Activated CD8-positive, alpha-beta memory T cell treated with anti-CD3 and anti-CD28 coated beads for 36 hours (primary cell): Measurements from ENCODE around the gene MPC2. TPM values are rescaled to one million over a fixed set of nuclear protein-coding genes. Genes with fewer than 3 reads are reported as not detected.
"Not testable (repeated sequence)": the region's sequence is repeated elsewhere in the genome, so short reads cannot be mapped to it uniquely, and the experiment has no call there.

ENCODE experiments used
- CTCF ChIA-PET: fragments of 350-600 bp; sonication (Branson Sonifier 250); formaldehyde crosslinking; loops from one replicate; lab custom pipeline; 2021; ENCODE audit warnings: antibody characterized with exemption; lab: Charles Lee
- POLR2A ChIA-PET: fragments of 350-600 bp; sonication (Branson Sonifier 250); formaldehyde crosslinking; loops from one replicate; lab custom pipeline; 2021; ENCODE audit warnings: antibody characterized with exemption; lab: Charles Lee
- total RNA-seq, 2 experiments: library from RNA; stranded (reverse); gene quantifications; one replicate each; pipeline ENCODE4 v1.2.3, GENCODE V29; 2021

MPC2 gene
- total RNA-seq, 2 experiments from 2014 or later: 54.4 to 56.0 TPM

- ChIA-PET POLR2A (no interaction called here), CTCF (no interaction called here)
Observed at GRCh38 chr1:167913895-167914496, 22.9 kb downstream of the MPC2 start, which contains the start of gene ADCY10. ADCY10 (minus strand) TSS chr1:167914134; CDS start chr1:167905140, 8,994 bp downstream.

GRCh38 chr1:167912294-167912693 lies 24.6 kb downstream of the MPC2 start:
- ChIA-PET POLR2A (no interaction called here), CTCF (interaction anchor here (1.1 kb wide), 1 partner anchor 78 kb away, joined by 3 read pairs; no protein-coding TSS in a partner anchor)

- CTCF ChIA-PET: no interaction called here
- POLR2A ChIA-PET: no interaction called here
Observed at GRCh38 chr1:167911413-167911812, 25.5 kb downstream of the MPC2 start.

- ChIA-PET CTCF (no interaction called here), POLR2A (no interaction called here)
Observed at GRCh38 chr1:167910530-167910929, 26.3 kb downstream of the MPC2 start.

- CTCF ChIA-PET: no interaction called here
- POLR2A ChIA-PET: no interaction called here
Observed at GRCh38 chr1:167909691-167910180, 27.1 kb downstream of the MPC2 start.

- ChIA-PET CTCF (no interaction called here), POLR2A (no interaction called here)
Observed at GRCh38 chr1:167905671-167906070, 31.2 kb downstream of the MPC2 start.

- POLR2A ChIA-PET: no interaction called here
- CTCF ChIA-PET: no interaction called here
Observed at GRCh38 chr1:167905182-167905581, 31.7 kb downstream of the MPC2 start.

GRCh38 chr1:167904652-167905130 lies 32.2 kb downstream of the MPC2 start:
- POLR2A ChIA-PET: no interaction called here
- CTCF ChIA-PET: no interaction called here

GRCh38 chr1:167900907-167901306 lies 36.0 kb downstream of the MPC2 start:
- ChIA-PET CTCF (interaction anchor here (0.5 kb wide), 1 partner anchor 167 kb away, joined by 3 read pairs; no protein-coding TSS in a partner anchor), POLR2A (no interaction called here)

GRCh38 chr1:167899253-167899681 lies 37.6 kb downstream of the MPC2 start:
- POLR2A ChIA-PET: no interaction called here
- CTCF ChIA-PET: no interaction called here

GRCh38 chr1:167898578-167899222 lies 38.2 kb downstream of the MPC2 start:
- CTCF ChIA-PET: no interaction called here
- POLR2A ChIA-PET: no interaction called here

- ChIA-PET CTCF (no interaction called here), POLR2A (no interaction called here)
Observed at GRCh38 chr1:167893798-167894197, 43.1 kb downstream of the MPC2 start.

- CTCF ChIA-PET: no interaction called here
- POLR2A ChIA-PET: no interaction called here
Observed at GRCh38 chr1:167890400-167890799, 46.5 kb downstream of the MPC2 start.

- POLR2A ChIA-PET, CTCF ChIA-PET: not testable (repeated sequence)
Observed at GRCh38 chr1:167887187-167887586, 49.7 kb downstream of the MPC2 start.

GRCh38 chr1:167882376-167882775 lies 54.5 kb downstream of the MPC2 start:
- ChIA-PET POLR2A (no interaction called here), CTCF (no interaction called here)

- POLR2A ChIA-PET: no interaction called here
- CTCF ChIA-PET: no interaction called here
Observed at GRCh38 chr1:167881786-167882185, 55.1 kb downstream of the MPC2 start.

GRCh38 chr1:167881069-167881468 lies 55.8 kb downstream of the MPC2 start:
- CTCF ChIA-PET: no interaction called here

GRCh38 chr1:167880580-167881021 lies 56.3 kb downstream of the MPC2 start:
- CTCF ChIA-PET: no interaction called here
- POLR2A ChIA-PET: no interaction called here

More at GRCh38 chr1:167881069-167881468, 55.8 kb downstream of the MPC2 start:
- POLR2A ChIA-PET: no interaction called here

- POLR2A ChIA-PET: no interaction called here
- CTCF ChIA-PET: no interaction called here
Observed at GRCh38 chr1:167879508-167879907, 57.4 kb downstream of the MPC2 start.

- CTCF ChIA-PET: no interaction called here
Observed at GRCh38 chr1:167878372-167879160, 58.3 kb downstream of the MPC2 start.

More at GRCh38 chr1:167878372-167879160, 58.3 kb downstream of the MPC2 start:
- POLR2A ChIA-PET: no interaction called here
